ENCODE results near the gene TUBA4B. TPM values are rescaled to one million over a fixed set of nuclear protein-coding genes. Genes with fewer than 3 reads are reported as not detected.

Gene TUBA4B
- not detected for total RNA-seq

DNA sequence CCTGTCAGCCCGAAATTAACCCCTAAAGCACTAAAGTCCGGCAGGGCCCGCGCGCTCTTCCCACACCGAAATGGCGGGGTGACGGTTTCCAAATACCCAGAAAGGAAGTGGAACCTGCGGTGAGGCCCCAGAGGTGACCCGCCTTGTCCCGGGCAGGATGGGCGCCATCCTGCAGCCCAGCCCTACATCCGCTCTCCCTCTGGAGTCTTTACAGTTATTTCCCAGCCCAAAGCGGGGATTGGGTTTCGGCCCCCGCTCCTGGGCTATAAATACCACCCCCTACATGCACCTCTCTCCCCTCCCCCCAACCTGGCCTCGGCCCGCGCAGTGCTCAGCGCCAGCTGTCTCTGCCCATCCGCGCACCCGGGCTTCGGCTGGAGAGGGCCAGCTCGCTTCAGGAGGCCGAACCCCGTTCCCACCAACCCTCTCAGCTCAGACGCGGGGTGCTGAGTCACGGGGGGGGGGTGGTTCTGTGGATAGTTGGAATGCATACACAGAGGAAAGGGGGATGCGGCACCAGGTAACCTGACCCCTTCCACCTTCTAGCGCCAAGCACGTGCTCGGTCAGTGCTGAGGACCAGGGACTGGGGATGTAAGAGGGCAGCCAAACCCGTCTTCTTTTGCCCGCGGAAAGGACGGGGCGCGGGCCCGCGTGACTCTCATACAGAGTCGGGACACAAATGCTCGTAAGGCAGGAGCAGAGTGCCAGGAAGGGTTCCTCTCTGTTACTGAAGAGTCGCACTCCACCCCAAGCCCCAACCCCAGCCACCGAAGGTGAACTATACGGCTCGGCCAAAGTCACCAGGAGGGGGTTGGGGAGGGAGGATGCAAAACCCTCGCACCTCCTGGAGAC lies at the start of gene TUBA4B:
Gene TUBA4B, plus strand, starts transcription at position 344 of the 853 bp plus-strand sequence. Its CDS starts 165 bp downstream, at position 509.
- Histone ChIP-seq H3K4me3 (peak within 1 kb of the TSS; percentile 56 to 93 (median 87)), H3K36me3 (peaks cover 0 to 13% (median 0%) of the 10 kb centered on the region in 3 donors), H3K27ac (peak within 1 kb of the TSS; percentile 81 to 98 (median 91)), H3K9me3 (no peaks in the 10 kb centered on the region), H3K4me1 (peaks cover 7 to 60% (median 32%) of the 10 kb centered on the region in 4 donors), H3K27me3 (no peaks in the 10 kb centered on the region)
- peak; percentile 64 to 81 (median 72) for DNase-seq
- no peak for TF ChIP-seq POLR2A (IDR thresholded peaks at IDR 0.05)
- TF ChIP-seq, protein P1, sequence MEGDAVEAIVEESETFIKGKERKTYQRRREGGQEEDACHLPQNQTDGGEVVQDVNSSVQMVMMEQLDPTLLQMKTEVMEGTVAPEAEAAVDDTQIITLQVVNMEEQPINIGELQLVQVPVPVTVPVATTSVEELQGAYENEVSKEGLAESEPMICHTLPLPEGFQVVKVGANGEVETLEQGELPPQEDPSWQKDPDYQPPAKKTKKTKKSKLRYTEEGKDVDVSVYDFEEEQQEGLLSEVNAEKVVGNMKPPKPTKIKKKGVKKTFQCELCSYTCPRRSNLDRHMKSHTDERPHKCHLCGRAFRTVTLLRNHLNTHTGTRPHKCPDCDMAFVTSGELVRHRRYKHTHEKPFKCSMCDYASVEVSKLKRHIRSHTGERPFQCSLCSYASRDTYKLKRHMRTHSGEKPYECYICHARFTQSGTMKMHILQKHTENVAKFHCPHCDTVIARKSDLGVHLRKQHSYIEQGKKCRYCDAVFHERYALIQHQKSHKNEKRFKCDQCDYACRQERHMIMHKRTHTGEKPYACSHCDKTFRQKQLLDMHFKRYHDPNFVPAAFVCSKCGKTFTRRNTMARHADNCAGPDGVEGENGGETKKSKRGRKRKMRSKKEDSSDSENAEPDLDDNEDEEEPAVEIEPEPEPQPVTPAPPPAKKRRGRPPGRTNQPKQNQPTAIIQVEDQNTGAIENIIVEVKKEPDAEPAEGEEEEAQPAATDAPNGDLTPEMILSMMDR (IDR thresholded peaks at IDR 0.05): no peak

DNA sequence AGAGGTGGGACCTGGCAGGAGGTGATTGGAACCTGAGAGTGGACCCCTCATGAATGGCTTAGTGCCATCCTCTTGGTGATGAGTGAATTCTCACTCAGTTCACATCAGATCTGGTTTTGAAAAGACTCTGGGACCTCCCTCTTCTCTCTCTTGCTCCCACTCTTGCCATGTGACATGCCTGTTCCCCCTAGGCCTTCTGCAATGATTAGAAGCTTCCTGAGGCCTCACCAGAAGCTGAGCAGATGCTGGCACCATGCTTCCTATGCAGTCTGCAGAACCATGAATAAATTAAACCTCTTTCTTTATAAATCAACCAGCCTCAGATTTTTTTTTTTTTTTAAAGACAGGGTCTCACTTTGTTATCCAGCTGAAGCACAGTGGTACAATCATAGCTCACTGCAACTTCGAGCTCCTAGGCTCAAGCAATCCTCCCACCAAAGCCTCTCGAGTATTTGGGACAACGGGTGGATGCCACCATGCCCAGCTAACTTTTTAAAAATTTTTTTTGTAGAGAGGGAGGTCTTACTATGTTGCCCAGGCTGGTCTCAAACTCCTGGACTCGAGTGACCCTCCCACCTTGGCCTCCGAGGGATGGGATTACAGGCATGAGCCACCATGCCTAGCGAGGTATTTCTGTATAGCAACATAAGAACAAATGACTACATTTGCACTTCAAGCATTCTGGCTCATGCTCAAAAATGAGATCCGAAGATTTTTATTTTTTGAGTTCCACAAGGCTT lies 48.4 kb upstream of the TUBA4B start:
- DNase-seq: peak in 1 of 3 donors; percentile 26
- no peak overlapping the region for H3K27ac ChIP-seq
- no peaks in the 10 kb centered on the region for H3K27me3 ChIP-seq
- peaks cover 0 to 24% (median 7%) of the 10 kb centered on the region in 4 donors for H3K4me1 ChIP-seq
- H3K4me3 ChIP-seq: no peak overlapping the region
- TF ChIP-seq, protein P1 (IDR thresholded peaks at IDR 0.05): no peak
- no peak for TF ChIP-seq POLR2A (IDR thresholded peaks at IDR 0.05)
- peaks cover 0 to 18% (median 0%) of the 10 kb centered on the region in 3 donors for H3K36me3 ChIP-seq
- H3K9me3 ChIP-seq: no peaks in the 10 kb centered on the region

DNA sequence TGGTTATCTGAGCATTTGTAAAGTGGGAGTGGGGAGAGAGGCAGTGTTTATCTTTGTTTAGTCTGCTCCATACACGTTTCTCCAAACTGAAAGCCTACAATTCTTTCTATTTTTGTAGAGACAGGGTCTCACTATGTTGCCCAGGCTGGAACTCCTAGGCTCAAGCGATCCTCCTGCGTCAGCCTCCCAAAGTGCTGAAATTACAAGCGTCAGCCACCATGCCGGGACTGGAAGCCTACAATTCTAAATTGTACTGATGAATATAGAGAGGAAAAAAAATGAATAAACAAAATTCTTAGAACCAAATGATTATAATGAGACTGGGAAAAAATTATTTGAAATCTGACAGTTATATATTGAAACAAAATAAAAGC lies 47.9 kb upstream of the TUBA4B start:
- no peaks in the 10 kb centered on the region for H3K9me3 ChIP-seq
- TF ChIP-seq POLR2A (IDR thresholded peaks at IDR 0.05): no peak
- TF ChIP-seq, protein P1 (IDR thresholded peaks at IDR 0.05): no peak
- peaks cover 0 to 24% (median 0%) of the 10 kb centered on the region in 3 donors for H3K36me3 ChIP-seq
- H3K4me1 ChIP-seq: peaks cover 0 to 24% (median 7%) of the 10 kb centered on the region in 4 donors
- H3K27me3 ChIP-seq: no peaks in the 10 kb centered on the region
- peak in 1 of 3 donors; percentile 17 for DNase-seq
- H3K4me3 ChIP-seq: no peak overlapping the region
- no peak overlapping the region for H3K27ac ChIP-seq

DNA sequence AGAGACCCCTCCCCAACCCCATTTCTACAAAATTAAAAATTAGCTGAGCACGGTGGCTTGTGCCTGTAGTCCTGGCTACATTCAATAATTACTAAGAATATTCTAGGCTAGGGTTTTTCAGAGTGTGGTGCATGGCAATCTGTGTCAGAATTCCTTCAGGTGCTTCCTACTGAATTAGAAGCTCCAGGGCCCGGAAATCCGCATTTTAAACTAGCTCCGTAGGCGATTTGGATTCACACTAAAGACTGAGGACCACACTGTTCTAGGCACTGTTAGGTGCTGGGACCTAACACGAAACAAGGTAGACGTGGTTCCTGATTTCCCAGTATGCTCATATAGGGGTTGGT lies 47.1 kb upstream of the TUBA4B start:
- peak overlapping the region; percentile 98 to 99 (median 98) for H3K27ac ChIP-seq

More for the DNA sequence above, 47.1 kb upstream of the TUBA4B start:
- peak overlapping the region; percentile 82 to 92 (median 86) for H3K4me3 ChIP-seq
- no peak for DNase-seq
- H3K4me1 ChIP-seq: peaks cover 0 to 24% (median 8%) of the 10 kb centered on the region in 4 donors
- no peak for TF ChIP-seq POLR2A (IDR thresholded peaks at IDR 0.05)
- TF ChIP-seq, protein P1 (IDR thresholded peaks at IDR 0.05): no peak
- no peaks in the 10 kb centered on the region for H3K9me3 ChIP-seq
- peaks cover 0 to 26% (median 0%) of the 10 kb centered on the region in 3 donors for H3K36me3 ChIP-seq
- no peaks in the 10 kb centered on the region for H3K27me3 ChIP-seq
